ENCODE measurements around the gene TNRC6C. TPM values are rescaled to one million over a fixed set of nuclear protein-coding genes. Genes with fewer than 3 reads are reported as not detected.

The TNRC6C gene
- total RNA-seq, 1 donor from 2014 or later, result 27.0 TPM

DNA sequence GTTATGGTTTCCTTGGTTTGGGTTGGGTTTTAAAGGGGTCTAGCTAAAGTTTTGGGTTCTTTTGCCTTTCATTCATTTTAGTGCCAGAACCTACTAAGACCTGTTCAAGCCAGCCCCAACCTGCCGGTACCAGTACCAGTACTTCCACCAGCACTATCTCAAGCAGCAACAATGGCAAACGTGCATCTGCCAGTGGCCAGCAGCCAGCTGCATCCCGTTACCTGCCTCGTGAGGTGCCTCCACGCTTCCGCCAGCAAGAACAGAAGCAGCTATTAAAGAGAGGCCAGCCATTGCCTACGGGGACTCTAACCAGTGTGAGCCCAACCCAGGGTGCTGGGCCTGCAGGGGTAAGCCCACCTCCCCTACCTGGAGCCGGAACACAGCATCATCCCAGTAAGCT, 72.9 kb downstream of the TNRC6C start:
- no peaks in the 10 kb centered on the region for H3K4me1 Mint-ChIP-seq
- H3K9me3 Mint-ChIP-seq, result no peaks in the 10 kb centered on the region
- no peak overlapping the region for H3K4me3 Mint-ChIP-seq
- H3K36me3 Mint-ChIP-seq, result peaks cover 16% of the 10 kb centered on the region
- TF ChIP-seq, protein P1, sequence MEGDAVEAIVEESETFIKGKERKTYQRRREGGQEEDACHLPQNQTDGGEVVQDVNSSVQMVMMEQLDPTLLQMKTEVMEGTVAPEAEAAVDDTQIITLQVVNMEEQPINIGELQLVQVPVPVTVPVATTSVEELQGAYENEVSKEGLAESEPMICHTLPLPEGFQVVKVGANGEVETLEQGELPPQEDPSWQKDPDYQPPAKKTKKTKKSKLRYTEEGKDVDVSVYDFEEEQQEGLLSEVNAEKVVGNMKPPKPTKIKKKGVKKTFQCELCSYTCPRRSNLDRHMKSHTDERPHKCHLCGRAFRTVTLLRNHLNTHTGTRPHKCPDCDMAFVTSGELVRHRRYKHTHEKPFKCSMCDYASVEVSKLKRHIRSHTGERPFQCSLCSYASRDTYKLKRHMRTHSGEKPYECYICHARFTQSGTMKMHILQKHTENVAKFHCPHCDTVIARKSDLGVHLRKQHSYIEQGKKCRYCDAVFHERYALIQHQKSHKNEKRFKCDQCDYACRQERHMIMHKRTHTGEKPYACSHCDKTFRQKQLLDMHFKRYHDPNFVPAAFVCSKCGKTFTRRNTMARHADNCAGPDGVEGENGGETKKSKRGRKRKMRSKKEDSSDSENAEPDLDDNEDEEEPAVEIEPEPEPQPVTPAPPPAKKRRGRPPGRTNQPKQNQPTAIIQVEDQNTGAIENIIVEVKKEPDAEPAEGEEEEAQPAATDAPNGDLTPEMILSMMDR (IDR thresholded peaks at IDR 0.05; ENCODE audit: unreplicated experiment), result no peak
- no peak overlapping the region for H3K27ac Mint-ChIP-seq
- no peak for DNase-seq (ENCODE audit: low spot score in 2 of 2, unreplicated experiment in 2 of 2)
- no peaks in the 10 kb centered on the region for H3K27me3 Mint-ChIP-seq (ENCODE audit: low read depth)

DNA sequence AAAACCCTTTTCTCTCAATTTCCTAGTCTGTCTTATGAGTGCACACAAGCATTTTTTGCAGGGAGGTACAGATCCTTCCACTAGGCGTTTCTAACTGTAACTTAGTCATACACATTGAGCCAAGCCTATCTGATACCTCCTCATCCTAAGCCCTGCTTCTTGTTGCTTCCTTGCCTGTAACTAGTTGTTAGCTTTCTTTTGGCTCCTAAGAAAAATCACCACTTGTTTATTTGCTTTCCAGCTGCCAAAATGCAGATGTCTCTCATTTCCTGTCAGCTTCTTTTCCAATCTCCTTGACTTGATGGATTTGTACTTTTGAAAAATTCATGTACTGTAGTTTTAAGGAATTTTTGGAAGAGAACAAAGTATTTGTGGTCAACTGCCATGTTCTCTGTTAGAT, 73.7 kb downstream of the TNRC6C start:
- DNase-seq (ENCODE audit: low spot score in 2 of 2, unreplicated experiment in 2 of 2), result no peak
- H3K4me3 Mint-ChIP-seq, result no peak overlapping the region

DNA sequence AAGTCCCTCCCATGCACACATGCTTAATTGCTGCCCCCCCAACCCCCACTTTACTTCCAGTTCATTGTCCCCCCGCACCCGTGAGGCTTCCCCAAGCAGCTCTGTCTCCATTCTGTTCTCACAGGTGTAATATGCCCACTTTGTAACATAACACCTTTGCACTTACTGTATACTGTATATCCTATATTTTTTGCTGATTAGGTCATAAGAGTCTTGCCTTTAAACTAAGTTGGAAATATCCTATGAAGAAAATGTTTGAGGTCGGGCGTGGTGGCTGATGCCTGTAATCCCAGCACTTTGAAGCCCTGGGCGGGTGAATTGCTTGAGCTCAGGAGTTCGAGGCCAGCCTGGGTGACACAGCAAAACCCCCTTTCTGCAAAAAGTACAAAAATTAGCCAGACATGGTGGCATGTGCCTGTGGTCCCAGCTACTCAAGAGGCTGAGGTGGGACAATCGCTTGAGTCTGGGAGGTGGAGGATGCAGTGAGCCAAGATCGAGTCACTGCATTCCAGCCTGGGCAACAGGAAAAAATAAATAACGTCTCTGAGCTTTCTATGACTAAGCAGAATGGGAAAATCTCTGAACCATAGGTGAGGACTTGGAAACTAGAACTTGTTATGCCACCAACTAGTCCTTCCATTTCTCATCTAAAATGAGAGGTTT, 76.1 kb downstream of the TNRC6C start:
- H3K4me3 Mint-ChIP-seq, result no peak overlapping the region
- TF ChIP-seq, protein P1 (IDR thresholded peaks at IDR 0.05; ENCODE audit: unreplicated experiment), result no peak
- no peak overlapping the region for H3K27ac Mint-ChIP-seq
- DNase-seq (ENCODE audit: low spot score in 2 of 2, unreplicated experiment in 2 of 2), result no peak
- H3K36me3 Mint-ChIP-seq, result peaks cover 20% of the 10 kb centered on the region
- H3K9me3 Mint-ChIP-seq, result no peaks in the 10 kb centered on the region
- peaks cover 8% of the 10 kb centered on the region for H3K4me1 Mint-ChIP-seq
- no peaks in the 10 kb centered on the region for H3K27me3 Mint-ChIP-seq (ENCODE audit: low read depth)

More for the DNA sequence above, 73.7 kb downstream of the TNRC6C start:
- Mint-ChIP-seq H3K27me3 (ENCODE audit: low read depth) (no peaks in the 10 kb centered on the region), H3K4me1 (no peaks in the 10 kb centered on the region), H3K27ac (no peak overlapping the region), H3K36me3 (peaks cover 16% of the 10 kb centered on the region), H3K9me3 (no peaks in the 10 kb centered on the region)
- TF ChIP-seq, protein P1 (IDR thresholded peaks at IDR 0.05; ENCODE audit: unreplicated experiment), result no peak

- no peak overlapping the region for H3K4me3 Mint-ChIP-seq
- TF ChIP-seq, protein P1 (IDR thresholded peaks at IDR 0.05; ENCODE audit: unreplicated experiment), result no peak
- H3K4me1 Mint-ChIP-seq, result peaks cover 25% of the 10 kb centered on the region
- H3K27ac Mint-ChIP-seq, result no peak overlapping the region
- H3K27me3 Mint-ChIP-seq (ENCODE audit: low read depth), result no peaks in the 10 kb centered on the region
- no peak for DNase-seq (ENCODE audit: low spot score in 2 of 2, unreplicated experiment in 2 of 2)
- peaks cover 20% of the 10 kb centered on the region for H3K36me3 Mint-ChIP-seq
- no peaks in the 10 kb centered on the region for H3K9me3 Mint-ChIP-seq
Observed at GRCh38 chr17:78037280-78037679, 78.8 kb downstream of the TNRC6C start.

- no peaks in the 10 kb centered on the region for H3K9me3 Mint-ChIP-seq
- TF ChIP-seq, protein P1 (IDR thresholded peaks at IDR 0.05; ENCODE audit: unreplicated experiment), result no peak
- no peak overlapping the region for H3K27ac Mint-ChIP-seq
- no peak overlapping the region for H3K4me3 Mint-ChIP-seq
- DNase-seq (ENCODE audit: low spot score in 2 of 2, unreplicated experiment in 2 of 2), result no peak
- H3K36me3 Mint-ChIP-seq, result peaks cover 20% of the 10 kb centered on the region
- peaks cover 25% of the 10 kb centered on the region for H3K4me1 Mint-ChIP-seq
- H3K27me3 Mint-ChIP-seq (ENCODE audit: low read depth), result no peaks in the 10 kb centered on the region
Observed at GRCh38 chr17:78038748-78039288, 80.3 kb downstream of the TNRC6C start.
